HG03097 (cell line): ENCODE results near the gene ZSCAN12.
"Not testable (repeated sequence)": the region's sequence is repeated elsewhere in the genome, so short reads cannot be mapped to it uniquely, and the experiment has no call there.

Experiments
- ATAC-seq: cut with Tn5 transposase; IDR thresholded peaks from one replicate; pipeline ENCODE4 v1.9.1; 2021; ENCODE audit not compliant: unreplicated experiment, low FRiP score

The ZSCAN12 gene

DNA sequence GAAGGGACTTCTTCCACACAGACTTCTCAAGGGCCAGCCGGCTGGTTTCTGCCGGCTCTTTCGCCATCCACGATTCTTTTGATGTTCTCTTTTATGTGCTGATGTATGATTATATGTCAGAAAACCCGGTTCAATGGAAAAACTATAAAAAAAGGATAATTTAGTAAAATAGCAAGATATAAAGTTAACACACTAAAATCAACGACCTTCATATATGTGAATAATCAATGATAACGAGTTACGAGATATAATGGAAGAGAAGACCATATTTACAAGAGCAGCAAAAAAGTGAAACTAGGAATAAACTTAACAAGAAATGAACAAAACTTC lies 540 bp upstream of the ZSCAN12 start:
- ATAC-seq, result no peak

DNA sequence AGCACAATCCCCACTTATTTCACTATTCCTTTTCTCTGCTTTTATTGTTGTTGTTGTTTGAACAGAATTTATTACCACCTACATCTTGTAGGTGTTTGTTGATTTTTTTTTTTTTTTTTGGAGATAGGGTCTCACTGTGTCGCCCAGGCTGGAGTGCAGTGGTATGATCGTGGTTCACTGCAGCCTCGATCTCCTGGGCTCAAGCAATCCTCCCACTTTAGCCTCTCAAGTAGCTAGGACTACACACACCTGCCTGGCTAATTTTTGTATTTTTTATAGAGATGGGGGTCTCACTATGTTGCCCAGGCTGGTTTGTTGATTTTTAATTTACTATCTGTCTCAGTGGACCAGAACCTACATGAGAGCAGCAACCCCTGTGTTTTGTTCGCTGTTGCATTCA lies 3.6 kb downstream of the ZSCAN12 start:
- no peak for ATAC-seq

- no peak for ATAC-seq
These were observed 5.5 kb downstream of the ZSCAN12 start for GRCh38 chr6:28393912-28394662.

DNA sequence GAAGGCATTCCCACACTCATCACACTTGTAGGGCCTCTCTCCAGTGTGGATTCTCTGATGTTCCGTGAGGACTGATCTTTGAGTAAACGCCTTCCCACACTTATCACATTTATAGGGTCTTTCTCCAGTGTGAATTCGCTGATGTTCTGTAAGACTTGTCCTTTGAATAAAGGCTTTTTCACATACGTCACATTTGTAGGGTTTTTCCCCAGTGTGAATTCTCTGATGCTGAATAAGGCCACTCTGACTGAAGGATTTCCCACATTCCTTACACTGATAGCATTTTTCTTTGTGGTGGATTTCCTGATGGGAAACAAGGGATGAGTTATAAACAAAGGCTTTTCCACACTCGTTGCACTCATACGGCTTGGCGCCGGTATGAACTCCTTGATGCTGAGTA lies 8.9 kb downstream of the ZSCAN12 start:
- no peak for ATAC-seq

- ATAC-seq, result no peak
These were observed 15.4 kb downstream of the ZSCAN12 start for GRCh38 chr6:28384143-28384533.

GRCh38 chr6:28383235-28384142 lies 16.1 kb downstream of the ZSCAN12 start:
- peak; percentile 90 for ATAC-seq

- ATAC-seq, result no peak
These were observed 19.2 kb downstream of the ZSCAN12 start for GRCh38 chr6:28380381-28380780.

DNA sequence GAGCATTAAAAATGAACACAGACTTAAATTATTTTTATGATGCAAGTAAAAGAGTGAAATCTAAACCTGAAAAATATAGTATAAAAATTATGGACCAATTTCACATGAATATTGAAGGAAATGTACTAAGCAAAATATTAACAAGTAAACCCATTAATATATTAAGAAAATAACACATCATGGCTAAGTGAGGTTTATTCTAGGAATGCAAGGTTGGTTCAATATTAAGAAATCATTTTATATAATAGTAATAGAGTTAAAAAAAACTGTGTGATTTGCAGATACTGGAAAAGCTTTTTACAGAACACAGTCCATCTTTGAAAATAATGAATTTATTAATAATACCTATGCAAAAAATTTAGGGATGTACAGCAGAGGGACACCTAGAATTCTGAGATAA lies 20.9 kb downstream of the ZSCAN12 start:
- no peak for ATAC-seq

GRCh38 chr6:28377879-28378278 lies 21.7 kb downstream of the ZSCAN12 start:
- no peak for ATAC-seq

DNA sequence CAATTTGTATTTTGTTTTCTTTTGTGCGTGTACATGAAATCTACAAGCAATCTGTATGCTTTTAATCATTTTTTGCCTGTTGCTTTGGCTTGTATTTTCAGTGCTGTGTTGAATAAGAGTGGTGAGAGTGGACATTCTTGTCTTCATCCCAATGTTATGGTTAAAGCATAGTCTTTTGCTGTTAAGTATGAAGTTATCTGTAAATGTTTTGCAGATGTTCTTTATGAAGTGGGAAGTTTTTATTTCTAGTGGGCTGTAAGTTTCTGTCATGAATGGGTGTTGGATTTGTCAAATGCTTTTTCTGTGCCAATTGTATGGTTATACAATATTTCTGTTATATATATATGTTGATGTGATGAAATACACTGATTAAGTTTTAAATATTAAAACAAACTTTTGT lies 25.6 kb downstream of the ZSCAN12 start:
- no peak for ATAC-seq

GRCh38 chr6:28371706-28372451 lies 27.7 kb downstream of the ZSCAN12 start:
- peak; percentile 66 for ATAC-seq

- no peak for ATAC-seq
These were observed 28.3 kb downstream of the ZSCAN12 start for GRCh38 chr6:28371280-28371679.

DNA sequence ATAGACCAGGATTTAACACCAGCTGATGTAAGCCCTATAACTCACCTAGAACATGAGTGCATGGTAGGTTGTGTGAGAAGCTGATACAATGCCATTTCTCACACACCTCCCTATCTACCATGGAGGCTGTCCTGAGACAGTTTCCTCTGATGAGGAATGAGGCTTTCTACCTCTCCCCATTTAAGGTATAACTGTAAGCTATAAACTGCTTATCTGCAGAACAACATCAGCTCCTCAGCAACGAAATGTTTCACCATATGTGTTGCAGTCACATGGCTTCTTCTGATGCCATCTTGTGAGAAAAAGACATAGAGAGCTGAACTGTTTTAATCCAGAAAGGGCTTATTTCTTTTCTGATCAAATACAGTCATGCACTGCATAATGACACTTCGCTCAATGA lies 29.1 kb downstream of the ZSCAN12 start:
- no peak for ATAC-seq

DNA sequence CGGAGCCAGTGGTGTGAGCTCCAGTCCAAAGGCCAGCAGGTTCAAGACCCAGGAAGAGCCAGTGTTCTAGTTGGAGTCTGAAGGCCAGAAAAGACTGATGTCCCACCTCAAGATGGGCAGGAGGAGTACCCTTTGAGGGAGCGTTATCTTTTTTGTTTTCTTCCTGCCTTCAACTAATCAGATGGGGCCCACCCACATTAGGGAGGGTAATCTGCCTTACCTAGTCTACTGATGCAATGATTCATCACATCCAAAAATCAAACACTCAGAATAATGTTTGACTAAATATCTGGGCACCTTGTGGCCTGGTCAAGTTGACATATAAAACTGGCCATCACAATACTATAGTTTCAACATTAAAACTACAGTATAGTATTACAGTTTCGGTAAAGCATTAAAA lies 30.1 kb downstream of the ZSCAN12 start:
- no peak for ATAC-seq

DNA sequence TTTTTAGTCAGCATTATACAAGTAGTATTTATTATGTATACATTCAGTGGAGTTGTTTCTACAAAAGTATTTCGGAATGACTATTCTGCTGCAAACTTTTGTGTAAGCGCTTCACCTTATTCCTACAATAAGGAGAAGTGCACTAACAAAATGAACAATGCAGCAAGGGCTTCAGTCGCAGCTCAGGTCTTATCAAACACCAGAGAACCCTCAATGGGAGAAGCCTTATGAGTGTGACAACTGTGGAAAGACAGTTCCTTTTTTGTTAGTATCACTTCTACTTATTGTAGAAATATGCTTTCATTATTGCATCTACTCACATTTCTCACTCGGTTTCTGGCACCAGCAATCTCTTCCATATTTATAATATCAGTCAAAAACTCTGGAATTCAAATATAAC lies 31.0 kb downstream of the ZSCAN12 start:
- ATAC-seq, result no peak

DNA sequence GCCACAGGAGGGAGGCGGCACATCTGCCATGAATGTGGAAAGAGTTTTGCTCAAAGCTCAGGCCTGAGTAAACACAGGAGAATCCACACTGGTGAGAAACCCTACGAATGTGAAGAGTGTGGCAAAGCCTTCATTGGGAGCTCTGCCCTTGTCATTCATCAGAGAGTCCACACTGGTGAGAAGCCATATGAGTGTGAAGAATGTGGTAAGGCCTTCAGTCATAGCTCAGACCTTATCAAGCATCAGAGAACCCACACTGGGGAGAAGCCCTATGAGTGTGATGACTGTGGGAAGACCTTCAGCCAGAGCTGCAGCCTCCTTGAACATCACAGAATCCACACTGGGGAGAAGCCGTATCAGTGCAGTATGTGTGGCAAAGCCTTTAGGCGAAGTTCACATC lies 34.0 kb downstream of the ZSCAN12 start:
- not testable (repeated sequence) for ATAC-seq

GRCh38 chr6:28360961-28361360 lies 38.6 kb downstream of the ZSCAN12 start:
- no peak for ATAC-seq

DNA sequence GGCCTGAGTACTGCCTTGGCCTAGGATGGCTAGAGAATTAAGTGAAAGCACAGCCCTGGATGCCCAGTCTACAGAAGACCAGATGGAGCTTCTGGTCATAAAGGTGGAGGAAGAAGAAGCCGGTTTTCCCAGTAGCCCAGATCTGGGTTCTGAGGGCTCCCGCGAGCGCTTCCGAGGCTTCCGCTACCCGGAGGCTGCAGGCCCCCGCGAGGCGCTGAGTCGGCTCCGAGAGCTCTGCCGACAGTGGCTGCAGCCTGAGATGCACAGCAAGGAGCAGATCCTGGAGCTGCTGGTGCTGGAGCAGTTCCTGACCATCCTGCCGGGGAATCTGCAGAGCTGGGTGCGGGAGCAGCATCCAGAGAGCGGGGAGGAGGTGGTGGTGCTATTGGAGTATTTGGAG lies 40.0 kb downstream of the ZSCAN12 start:
- ATAC-seq, result not testable (repeated sequence)

- ATAC-seq, result no peak
These were observed 42.5 kb downstream of the ZSCAN12 start for GRCh38 chr6:28357036-28357435.

DNA sequence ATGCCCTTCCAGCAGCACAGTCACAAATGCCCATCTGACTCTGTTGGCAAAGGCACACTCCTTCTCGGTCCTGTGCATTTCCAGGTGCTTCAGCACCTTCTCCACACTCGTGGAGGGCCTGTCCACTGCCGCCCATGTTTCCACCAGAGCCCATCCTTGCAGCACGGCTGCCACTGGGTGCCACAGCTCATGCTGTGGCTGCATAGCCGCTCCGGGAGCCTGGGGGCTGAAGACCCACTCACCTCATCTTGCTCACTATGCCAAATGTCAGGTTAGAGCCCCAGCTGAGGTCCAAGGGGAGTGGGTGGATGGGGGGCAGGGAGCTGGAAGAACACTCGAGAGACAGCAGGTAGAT lies 42.9 kb downstream of the ZSCAN12 start:
- no peak for ATAC-seq
